ENCODE data around the gene TMX2. TPM values are rescaled to one million over a fixed set of nuclear protein-coding genes. Genes with fewer than 3 reads are reported as not detected.

TMX2 gene
- total RNA-seq, 1 donor from 2014 or later = 71.3 TPM

- Histone ChIP-seq H3K27me3 (ENCODE audit: control insufficient read depth, insufficient read depth, low read length) (no peaks in the 10 kb centered on the region), H3K4me3 (ENCODE audit: low read depth, low read length) (no peak overlapping the region), H3K36me3 (ENCODE audit: control insufficient read depth, insufficient read depth, low read length) (peaks cover 4% of the 10 kb centered on the region)
- FAIRE-seq (no peak), DNase-seq (ENCODE audit: low read depth) (no peak)
- TF ChIP-seq CTCF (IDR thresholded peaks at IDR 0.05; ENCODE audit: insufficient read depth, low read length, severe bottlenecking) = no peak
These were observed 63.1 kb downstream of the TMX2 start for GRCh38 chr11:57775491-57775890.

- Histone ChIP-seq H3K36me3 (ENCODE audit: control insufficient read depth, insufficient read depth, low read length) (peaks cover 4% of the 10 kb centered on the region), H3K4me3 (ENCODE audit: low read depth, low read length) (no peak overlapping the region), H3K27me3 (ENCODE audit: control insufficient read depth, insufficient read depth, low read length) (no peaks in the 10 kb centered on the region)
- DNase-seq (ENCODE audit: low read depth) (no peak), FAIRE-seq (no peak)
- no peak for TF ChIP-seq CTCF (IDR thresholded peaks at IDR 0.05; ENCODE audit: insufficient read depth, low read length, severe bottlenecking)
These were observed 63.7 kb downstream of the TMX2 start for GRCh38 chr11:57776031-57776521.

GRCh38 chr11:57776577-57777210 lies 64.3 kb downstream of the TMX2 start:
- no peak for TF ChIP-seq CTCF (IDR thresholded peaks at IDR 0.05; ENCODE audit: insufficient read depth, low read length, severe bottlenecking)
- no peak overlapping the region for H3K4me3 ChIP-seq (ENCODE audit: low read depth, low read length)
- FAIRE-seq = no peak
- DNase-seq (ENCODE audit: low read depth) = peak; percentile 58
- peaks cover 4% of the 10 kb centered on the region for H3K36me3 ChIP-seq (ENCODE audit: control insufficient read depth, insufficient read depth, low read length)
- H3K27me3 ChIP-seq (ENCODE audit: control insufficient read depth, insufficient read depth, low read length) = no peaks in the 10 kb centered on the region

GRCh38 chr11:57777969-57778317 lies 65.5 kb downstream of the TMX2 start:
- Histone ChIP-seq H3K36me3 (ENCODE audit: control insufficient read depth, insufficient read depth, low read length) (peaks cover 4% of the 10 kb centered on the region), H3K4me3 (ENCODE audit: low read depth, low read length) (peak overlapping the region; percentile 3), H3K27me3 (ENCODE audit: control insufficient read depth, insufficient read depth, low read length) (no peaks in the 10 kb centered on the region)
- TF ChIP-seq CTCF (IDR thresholded peaks at IDR 0.05; ENCODE audit: insufficient read depth, low read length, severe bottlenecking) = no peak
- no peak for FAIRE-seq
- peak; percentile 63 for DNase-seq (ENCODE audit: low read depth)

GRCh38 chr11:57778318-57779037 lies 66.1 kb downstream of the TMX2 start:
- no peak for TF ChIP-seq CTCF (IDR thresholded peaks at IDR 0.05; ENCODE audit: insufficient read depth, low read length, severe bottlenecking)
- peak; percentile 93 for DNase-seq (ENCODE audit: low read depth)
- Histone ChIP-seq H3K4me3 (ENCODE audit: low read depth, low read length) (peak overlapping the region; percentile 3), H3K36me3 (ENCODE audit: control insufficient read depth, insufficient read depth, low read length) (peaks cover 4% of the 10 kb centered on the region), H3K27me3 (ENCODE audit: control insufficient read depth, insufficient read depth, low read length) (no peaks in the 10 kb centered on the region)
- FAIRE-seq = no peak

All from bronchial epithelial cell (primary cell).